ENCODE results near the gene B4GALT2.

B4GALT2 gene

GRCh38 chr1:43970911-43971310 lies 8.1 kb upstream of the B4GALT2 start:
- no peak for DNase-seq (ENCODE audit: low spot score)
- H3K4me3 Mint-ChIP-seq, result peak overlapping the region; percentile 98
- peaks cover 27% of the 10 kb centered on the region for H3K4me1 Mint-ChIP-seq (ENCODE audit: low read depth)
- peaks cover 20% of the 10 kb centered on the region for H3K36me3 Mint-ChIP-seq (ENCODE audit: low read depth)
- no peaks in the 10 kb centered on the region for H3K27me3 Mint-ChIP-seq (ENCODE audit: low read depth)
- H3K9me3 Mint-ChIP-seq, result no peaks in the 10 kb centered on the region
- no peak overlapping the region for H3K27ac Mint-ChIP-seq

- H3K4me1 Mint-ChIP-seq (ENCODE audit: low read depth), result peaks cover 32% of the 10 kb centered on the region
- no peak overlapping the region for H3K27ac Mint-ChIP-seq
- H3K27me3 Mint-ChIP-seq (ENCODE audit: low read depth), result no peaks in the 10 kb centered on the region
- H3K4me3 Mint-ChIP-seq, result peak overlapping the region; percentile 98
- no peak for DNase-seq (ENCODE audit: low spot score)
- H3K9me3 Mint-ChIP-seq, result no peaks in the 10 kb centered on the region
- H3K36me3 Mint-ChIP-seq (ENCODE audit: low read depth), result peaks cover 23% of the 10 kb centered on the region
These were observed 7.6 kb upstream of the B4GALT2 start for GRCh38 chr1:43971336-43971980.

- Mint-ChIP-seq H3K27ac (peak overlapping the region; percentile 92), H3K27me3 (ENCODE audit: low read depth) (no peaks in the 10 kb centered on the region), H3K9me3 (no peaks in the 10 kb centered on the region), H3K4me3 (peak overlapping the region; percentile 88), H3K4me1 (ENCODE audit: low read depth) (peaks cover 43% of the 10 kb centered on the region), H3K36me3 (ENCODE audit: low read depth) (peaks cover 44% of the 10 kb centered on the region)
- no peak for DNase-seq (ENCODE audit: low spot score)
These were observed 5.0 kb upstream of the B4GALT2 start for GRCh38 chr1:43973981-43974442.

GRCh38 chr1:43974443-43975248 lies 4.4 kb upstream of the B4GALT2 start, which contains the start of gene ATP6V0B:
ATP6V0B (plus strand) TSS chr1:43974960; CDS start chr1:43975041, 81 bp downstream.
- peaks cover 44% of the 10 kb centered on the region for H3K36me3 Mint-ChIP-seq (ENCODE audit: low read depth)
- no peaks in the 10 kb centered on the region for H3K27me3 Mint-ChIP-seq (ENCODE audit: low read depth)
- peak within 1 kb of the TSS; percentile 88 for H3K4me3 Mint-ChIP-seq
- DNase-seq (ENCODE audit: low spot score), result peak; percentile 97
- no peaks in the 10 kb centered on the region for H3K9me3 Mint-ChIP-seq
- peak within 1 kb of the TSS; percentile 92 for H3K27ac Mint-ChIP-seq
- H3K4me1 Mint-ChIP-seq (ENCODE audit: low read depth), result peaks cover 40% of the 10 kb centered on the region

GRCh38 chr1:43975249-43975961 lies 3.6 kb upstream of the B4GALT2 start:
- H3K27ac Mint-ChIP-seq, result peak overlapping the region; percentile 92
- no peaks in the 10 kb centered on the region for H3K27me3 Mint-ChIP-seq (ENCODE audit: low read depth)
- peaks cover 40% of the 10 kb centered on the region for H3K4me1 Mint-ChIP-seq (ENCODE audit: low read depth)
- peaks cover 42% of the 10 kb centered on the region for H3K36me3 Mint-ChIP-seq (ENCODE audit: low read depth)
- DNase-seq (ENCODE audit: low spot score), result no peak
- H3K4me3 Mint-ChIP-seq, result peak overlapping the region; percentile 88
- no peaks in the 10 kb centered on the region for H3K9me3 Mint-ChIP-seq

GRCh38 chr1:43976045-43976444 lies 3.0 kb upstream of the B4GALT2 start:
- Mint-ChIP-seq H3K9me3 (no peaks in the 10 kb centered on the region), H3K27me3 (ENCODE audit: low read depth) (no peaks in the 10 kb centered on the region), H3K36me3 (ENCODE audit: low read depth) (peaks cover 40% of the 10 kb centered on the region), H3K4me1 (ENCODE audit: low read depth) (peaks cover 39% of the 10 kb centered on the region), H3K27ac (peak overlapping the region; percentile 92), H3K4me3 (peak overlapping the region; percentile 88)
- no peak for DNase-seq (ENCODE audit: low spot score)

- Mint-ChIP-seq H3K9me3 (no peaks in the 10 kb centered on the region), H3K27me3 (ENCODE audit: low read depth) (no peaks in the 10 kb centered on the region), H3K4me1 (ENCODE audit: low read depth) (peaks cover 39% of the 10 kb centered on the region), H3K4me3 (peak overlapping the region; percentile 88), H3K27ac (no peak overlapping the region), H3K36me3 (ENCODE audit: low read depth) (peaks cover 39% of the 10 kb centered on the region)
- no peak for DNase-seq (ENCODE audit: low spot score)
These were observed 2.1 kb upstream of the B4GALT2 start for GRCh38 chr1:43976890-43977289.

GRCh38 chr1:43977376-43978263 lies 1.4 kb upstream of the B4GALT2 start:
- no peak for DNase-seq (ENCODE audit: low spot score)
- Mint-ChIP-seq H3K27me3 (ENCODE audit: low read depth) (no peaks in the 10 kb centered on the region), H3K4me3 (peak overlapping the region; percentile 88), H3K4me1 (ENCODE audit: low read depth) (peaks cover 41% of the 10 kb centered on the region), H3K9me3 (no peaks in the 10 kb centered on the region), H3K36me3 (ENCODE audit: low read depth) (peaks cover 33% of the 10 kb centered on the region), H3K27ac (no peak overlapping the region)

- H3K4me1 Mint-ChIP-seq (ENCODE audit: low read depth), result peaks cover 41% of the 10 kb centered on the region
- peaks cover 30% of the 10 kb centered on the region for H3K36me3 Mint-ChIP-seq (ENCODE audit: low read depth)
- no peaks in the 10 kb centered on the region for H3K27me3 Mint-ChIP-seq (ENCODE audit: low read depth)
- no peaks in the 10 kb centered on the region for H3K9me3 Mint-ChIP-seq
- no peak overlapping the region for H3K27ac Mint-ChIP-seq
- DNase-seq (ENCODE audit: low spot score), result no peak
- H3K4me3 Mint-ChIP-seq, result peak overlapping the region; percentile 88
These were observed 803 bp upstream of the B4GALT2 start for GRCh38 chr1:43978264-43978550.

- H3K4me3 Mint-ChIP-seq, result no peak overlapping the region
- H3K27me3 Mint-ChIP-seq (ENCODE audit: low read depth), result no peaks in the 10 kb centered on the region
These were observed 184 bp downstream of the B4GALT2 start for GRCh38 chr1:43979261-43979527.

GRCh38 chr1:43979528-43980254 lies 681 bp downstream of the B4GALT2 start:
- Mint-ChIP-seq H3K9me3 (no peaks in the 10 kb centered on the region), H3K36me3 (ENCODE audit: low read depth) (peaks cover 29% of the 10 kb centered on the region), H3K27ac (peak overlapping the region; percentile 87), H3K4me3 (peak overlapping the region; percentile 88), H3K4me1 (ENCODE audit: low read depth) (peaks cover 30% of the 10 kb centered on the region), H3K27me3 (ENCODE audit: low read depth) (no peaks in the 10 kb centered on the region)
- peak; percentile 44 for DNase-seq (ENCODE audit: low spot score)

More at GRCh38 chr1:43979261-43979527, 184 bp downstream of the B4GALT2 start:
- no peak for DNase-seq (ENCODE audit: low spot score)
- Mint-ChIP-seq H3K4me1 (ENCODE audit: low read depth) (peaks cover 32% of the 10 kb centered on the region), H3K27ac (no peak overlapping the region), H3K36me3 (ENCODE audit: low read depth) (peaks cover 26% of the 10 kb centered on the region), H3K9me3 (no peaks in the 10 kb centered on the region)

GRCh38 chr1:43980255-43981134 lies 1.5 kb downstream of the B4GALT2 start:
- Mint-ChIP-seq H3K27me3 (ENCODE audit: low read depth) (no peaks in the 10 kb centered on the region), H3K27ac (no peak overlapping the region), H3K4me1 (ENCODE audit: low read depth) (peaks cover 30% of the 10 kb centered on the region), H3K36me3 (ENCODE audit: low read depth) (peaks cover 29% of the 10 kb centered on the region), H3K9me3 (no peaks in the 10 kb centered on the region), H3K4me3 (peak overlapping the region; percentile 88)
- no peak for DNase-seq (ENCODE audit: low spot score)

Data from T-helper 2 cell treated with Interferon-gamma antibody and Interleukin-4, amounts not matched to agents 5 μg/mL and 100 μg/mL, for 36 hours (primary cell).